BE2C (cell line): Measurements from ENCODE around the gene MID2. TPM values are rescaled to one million over a fixed set of nuclear protein-coding genes. Genes with fewer than 3 reads are reported as not detected.

Experiments
- DNase-seq: peaks from one replicate; pipeline ENCODE4 v3.0.0-alpha.2; 2020
- H3K27me3 ChIP-seq: fragments of 250-450 bp; sonication (Bioruptor Pico); 2 replicates; pipeline ENCODE4 v1.5.1; 2020; ENCODE audit warnings: mild to moderate bottlenecking
- H3K36me3 ChIP-seq: fragments of 250-450 bp; sonication (Bioruptor Pico); 2 replicates; pipeline ENCODE4 v1.5.1; 2020; ENCODE audit warnings: mild to moderate bottlenecking
- H3K4me1 ChIP-seq: fragments of 250-450 bp; sonication (Bioruptor Pico); 2 replicates; pipeline ENCODE4 v1.5.1; 2020
- H3K4me3 ChIP-seq: 2 replicates; pipeline ENCODE4 v1.5.1; 2011; ENCODE audit warnings: low read depth, low read length
- H3K9me3 ChIP-seq: fragments of 250-450 bp; sonication (Bioruptor Pico); 2 replicates; pipeline ENCODE4 v1.5.1; 2020
- CTCF ChIP-seq: IDR thresholded peaks from 2 replicates; pipeline ENCODE4 v1.5.1; 2012; ENCODE audit warnings: mild to moderate bottlenecking, low read depth, low read length
- polyA plus RNA-seq: library from polyadenylated mRNA; unstranded; fragments of >200 nt; gene quantifications from one replicate; pipeline ENCODE4 v1.2.1, GENCODE V29; 2012; ENCODE audit warnings: low read depth, missing spikeins; ENCODE audit not compliant: insufficient read length, insufficient read depth

MID2 gene
- polyA plus RNA-seq, result 0.15 TPM

GRCh38 chrX:107825698-107826237, at the start of gene MID2:
Gene MID2, plus strand, starts transcription at chrX:107825866. Its CDS starts 561 bp downstream, at chrX:107826427.
- no peaks in the 10 kb centered on the region for H3K4me1 ChIP-seq
- peak; percentile 3 for DNase-seq
- TF ChIP-seq CTCF, result no peak
- peak within 1 kb of the TSS; percentile 33 for H3K4me3 ChIP-seq
- H3K9me3 ChIP-seq, result no peaks in the 10 kb centered on the region
- no peaks in the 10 kb centered on the region for H3K36me3 ChIP-seq
- peaks cover 25% of the 10 kb centered on the region for H3K27me3 ChIP-seq

GRCh38 chrX:107776649-107777535, 48.8 kb upstream of the MID2 start:
- H3K4me3 ChIP-seq, result peak overlapping the region; percentile 55
- no peaks in the 10 kb centered on the region for H3K9me3 ChIP-seq
- no peaks in the 10 kb centered on the region for H3K36me3 ChIP-seq
- peak; percentile 69 for TF ChIP-seq CTCF
- no peaks in the 10 kb centered on the region for H3K27me3 ChIP-seq
- no peaks in the 10 kb centered on the region for H3K4me1 ChIP-seq
- DNase-seq, result peak; percentile 68

GRCh38 chrX:107777536-107777832, 48.2 kb upstream of the MID2 start, which contains the start of gene NCBP2L:
Gene NCBP2L, plus strand, starts transcription at chrX:107777733. Its CDS starts 16,488 bp downstream, at chrX:107794221.
- no peaks in the 10 kb centered on the region for H3K27me3 ChIP-seq
- H3K9me3 ChIP-seq, result no peaks in the 10 kb centered on the region
- DNase-seq, result no peak
- H3K4me1 ChIP-seq, result no peaks in the 10 kb centered on the region
- peak within 1 kb of the TSS; percentile 55 for H3K4me3 ChIP-seq
- no peaks in the 10 kb centered on the region for H3K36me3 ChIP-seq
- TF ChIP-seq CTCF, result no peak

- H3K36me3 ChIP-seq, result no peaks in the 10 kb centered on the region
Observed at GRCh38 chrX:107780525-107780924, 45.1 kb upstream of the MID2 start.

GRCh38 chrX:107787827-107788226, 37.8 kb upstream of the MID2 start:
- Histone ChIP-seq H3K27me3 (no peaks in the 10 kb centered on the region), H3K9me3 (no peaks in the 10 kb centered on the region), H3K36me3 (no peaks in the 10 kb centered on the region), H3K4me1 (no peaks in the 10 kb centered on the region), H3K4me3 (no peak overlapping the region)
- no peak for DNase-seq
- no peak for TF ChIP-seq CTCF

More at GRCh38 chrX:107780525-107780924, 45.1 kb upstream of the MID2 start:
- Histone ChIP-seq H3K9me3 (no peaks in the 10 kb centered on the region), H3K27me3 (no peaks in the 10 kb centered on the region), H3K4me3 (no peak overlapping the region), H3K4me1 (no peaks in the 10 kb centered on the region)
- DNase-seq, result no peak
- TF ChIP-seq CTCF, result no peak

- no peaks in the 10 kb centered on the region for H3K27me3 ChIP-seq
- no peaks in the 10 kb centered on the region for H3K9me3 ChIP-seq
- no peak for TF ChIP-seq CTCF
- DNase-seq, result no peak
- H3K36me3 ChIP-seq, result no peaks in the 10 kb centered on the region
- no peaks in the 10 kb centered on the region for H3K4me1 ChIP-seq
- no peak overlapping the region for H3K4me3 ChIP-seq
Observed at GRCh38 chrX:107804427-107804826, 21.2 kb upstream of the MID2 start.
